Measurements from ENCODE around the gene ATAD3B.

DNA sequence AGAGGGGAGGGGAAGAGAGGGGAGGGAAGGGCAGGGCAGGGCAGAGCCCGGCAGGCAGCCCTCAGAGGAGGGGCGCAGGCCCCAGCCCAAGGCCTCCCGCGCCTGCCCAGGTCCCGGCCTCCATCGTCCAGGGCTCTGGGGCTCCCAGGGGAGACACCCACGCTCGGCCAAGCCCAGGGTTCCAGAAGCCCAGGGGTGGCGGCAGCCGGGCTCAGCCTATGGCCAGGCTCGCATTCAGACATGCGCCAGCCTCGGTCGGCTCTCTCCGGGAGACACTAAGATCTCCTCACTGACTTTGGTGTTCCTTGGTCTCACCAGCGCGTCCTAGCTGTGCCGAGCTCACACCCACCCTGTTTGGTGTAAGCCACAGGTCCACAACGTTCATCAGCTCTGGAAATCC, 43.4 kb upstream of the ATAD3B start:
- TF ChIP-seq, protein P1, sequence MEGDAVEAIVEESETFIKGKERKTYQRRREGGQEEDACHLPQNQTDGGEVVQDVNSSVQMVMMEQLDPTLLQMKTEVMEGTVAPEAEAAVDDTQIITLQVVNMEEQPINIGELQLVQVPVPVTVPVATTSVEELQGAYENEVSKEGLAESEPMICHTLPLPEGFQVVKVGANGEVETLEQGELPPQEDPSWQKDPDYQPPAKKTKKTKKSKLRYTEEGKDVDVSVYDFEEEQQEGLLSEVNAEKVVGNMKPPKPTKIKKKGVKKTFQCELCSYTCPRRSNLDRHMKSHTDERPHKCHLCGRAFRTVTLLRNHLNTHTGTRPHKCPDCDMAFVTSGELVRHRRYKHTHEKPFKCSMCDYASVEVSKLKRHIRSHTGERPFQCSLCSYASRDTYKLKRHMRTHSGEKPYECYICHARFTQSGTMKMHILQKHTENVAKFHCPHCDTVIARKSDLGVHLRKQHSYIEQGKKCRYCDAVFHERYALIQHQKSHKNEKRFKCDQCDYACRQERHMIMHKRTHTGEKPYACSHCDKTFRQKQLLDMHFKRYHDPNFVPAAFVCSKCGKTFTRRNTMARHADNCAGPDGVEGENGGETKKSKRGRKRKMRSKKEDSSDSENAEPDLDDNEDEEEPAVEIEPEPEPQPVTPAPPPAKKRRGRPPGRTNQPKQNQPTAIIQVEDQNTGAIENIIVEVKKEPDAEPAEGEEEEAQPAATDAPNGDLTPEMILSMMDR (conservative IDR thresholded peaks at IDR 0.05; ENCODE audit: low read depth, low read length): no peak
- no peak for TF ChIP-seq EZH2 (IDR thresholded peaks at IDR 0.05; ENCODE audit: borderline replicate concordance, low read depth, low read length, poor library complexity, severe bottlenecking)

All from A673 (cell line).